H1 (cell line): ENCODE results near the gene NECAP2. TPM values are rescaled to one million over a fixed set of nuclear protein-coding genes. Genes with fewer than 3 reads are reported as not detected.

Experiments used
- CTCF ChIA-PET: fragments of 300-600 bp; sonication (Branson Sonifier 250); formaldehyde crosslinking; loops from one replicate; lab custom pipeline; 2021; ENCODE audit not compliant: partially characterized antibody; lab: Charles Lee
- POLR2A ChIA-PET: fragments of 300-600 bp; sonication (Branson Sonifier 250); formaldehyde crosslinking; loops from one replicate; lab custom pipeline; 2021; ENCODE audit warnings: inconsistent platforms; ENCODE audit not compliant: partially characterized antibody; lab: Charles Lee
- DNase-seq, 2 experiments: peaks; one replicate each; pipeline versions ENCODE4 v3.0.0 to v3.0.0-alpha.2; 2010 to 2022; ENCODE audit warnings: low spot score in 2 of 2, low read depth in 1 of 2, mixed read lengths in 1 of 2
- FAIRE-seq: peaks from 2 replicates; lab custom pipeline; 2011; peaks lifted over from hg19 to GRCh38; lab: Jason Lieb, UNC
- H2AFZ ChIP-seq: 2 replicates; pipeline ENCODE4 v1.8.1; 2012; ENCODE audit warnings: low read length, inconsistent platforms
- H2AK5ac ChIP-seq: 2 replicates; pipeline ENCODE4 v1.6.1; 2013; ENCODE audit warnings: low read depth, low read length
- H2BK120ac ChIP-seq: replicated peaks from 2 replicates; pipeline ENCODE3; 2013; ENCODE audit warnings: low read depth, low read length, inconsistent platforms
- H2BK12ac ChIP-seq: 2 replicates; pipeline ENCODE4 v1.6.1; 2013; ENCODE audit warnings: low read depth, low read length
- H2BK15ac ChIP-seq: 2 replicates; pipeline ENCODE4 v1.6.1; 2013; ENCODE audit warnings: low read length
- H2BK20ac ChIP-seq: 2 replicates; pipeline ENCODE4 v1.6.1; 2013; ENCODE audit warnings: low read length
- H2BK5ac ChIP-seq: 2 replicates; pipeline ENCODE4 v1.6.1; 2013; ENCODE audit warnings: low read depth, low read length
- H3K14ac ChIP-seq: 2 replicates; pipeline ENCODE4 v1.6.1; 2013; ENCODE audit warnings: inconsistent platforms; ENCODE audit not compliant: insufficient read length
- H3K18ac ChIP-seq: 2 replicates; pipeline ENCODE4 v1.6.1; 2013; ENCODE audit warnings: low read length; ENCODE audit errors: extremely low read depth
- H3K23ac ChIP-seq: 2 replicates; pipeline ENCODE4 v1.6.1; 2013; ENCODE audit warnings: inconsistent platforms; ENCODE audit not compliant: insufficient read length
- H3K23me2 ChIP-seq: 2 replicates; pipeline ENCODE4 v1.6.1; 2013; ENCODE audit warnings: low read depth, low read length
- H3K27ac ChIP-seq: 2 replicates; pipeline ENCODE4 v1.6.1; 2011; ENCODE audit warnings: low read depth, low read length, inconsistent platforms
- H3K27me3 ChIP-seq, 4 experiments: replicated peaks in 1 of 4; 1 replicate in 1 of 4; 2 replicates in 3 of 4; pipeline versions ENCODE4 v1.6.1 to v1.8.1; 2011 to 2013; ENCODE audit warnings: low read length in 3 of 4, mild to moderate bottlenecking in 3 of 4, inconsistent platforms in 2 of 4, mixed read lengths in 2 of 4, moderate library complexity in 1 of 4; ENCODE audit not compliant: control insufficient read depth in 3 of 4, insufficient read depth in 3 of 4; ENCODE audit errors: extremely low read depth in 1 of 4
- H3K36me3 ChIP-seq, 4 experiments: 2 replicates each; pipeline versions ENCODE4 v1.6.1 to v1.8.1; 2011 to 2013; ENCODE audit warnings: mild to moderate bottlenecking in 4 of 4, low read length in 3 of 4, moderate library complexity in 2 of 4, control low read depth in 1 of 4, inconsistent platforms in 1 of 4; ENCODE audit not compliant: insufficient read depth in 4 of 4, control insufficient read depth in 2 of 4
- H3K4ac ChIP-seq: replicated peaks from 2 replicates; pipeline ENCODE3; 2013; ENCODE audit warnings: low read length, low read depth, mixed read lengths, inconsistent platforms; ENCODE audit not compliant: insufficient read length
- H3K4me1 ChIP-seq, 4 experiments: replicated peaks in 1 of 4; 1 replicate in 1 of 4; 2 replicates in 3 of 4; pipeline versions ENCODE4 v1.6.1 to v1.8.1; 2011 to 2013; ENCODE audit warnings: low read length in 3 of 4, inconsistent platforms in 2 of 4, mixed read lengths in 1 of 4; ENCODE audit not compliant: insufficient read depth in 4 of 4, control insufficient read depth in 3 of 4
- H3K4me2 ChIP-seq, 2 experiments: 2 replicates each; pipeline versions ENCODE4 v1.6.1 to v1.8.1; 2011 to 2013; ENCODE audit warnings: low read depth in 2 of 2, low read length in 2 of 2, control low read depth in 1 of 2, inconsistent platforms in 1 of 2, mild to moderate bottlenecking in 1 of 2; ENCODE audit not compliant: insufficient read depth in 1 of 2
- H3K4me3 ChIP-seq, 4 experiments: fragments of 200-600, 300-600 bp in 1 of 4; sonication (generic), shearing (Covaris generic), sonication (Bioruptor Twin) in 1 of 4; 2 replicates each; pipeline versions ENCODE4 v1.5.1 to v1.8.1; 2011 to 2016; ENCODE audit warnings: low read length in 4 of 4, low read depth in 3 of 4, control low read depth in 2 of 4, inconsistent platforms in 2 of 4, mild to moderate bottlenecking in 2 of 4, mixed read lengths in 1 of 4, moderate library complexity in 1 of 4; ENCODE audit not compliant: insufficient read depth in 2 of 4; ENCODE audit errors: extremely low read depth in 1 of 4
- H3K56ac ChIP-seq: replicated peaks from 2 replicates; pipeline ENCODE3; 2013; ENCODE audit warnings: low read depth, mild to moderate bottlenecking, mixed read lengths, low read length, inconsistent platforms; ENCODE audit not compliant: insufficient read length
- H3K79me1 ChIP-seq: 2 replicates; pipeline ENCODE4 v1.6.1; 2013; ENCODE audit warnings: low read depth, low read length, control low read depth
- H3K79me2 ChIP-seq, 2 experiments: 2 replicates each; pipeline versions ENCODE4 v1.6.1 to v1.8.1; 2012 to 2013; ENCODE audit warnings: low read length in 2 of 2, mild to moderate bottlenecking in 2 of 2, inconsistent platforms in 1 of 2; ENCODE audit not compliant: insufficient read depth in 2 of 2, control insufficient read depth in 1 of 2
- H3K9ac ChIP-seq, 4 experiments: replicated peaks in 1 of 4; 1 replicate in 1 of 4; 2 replicates in 3 of 4; pipeline versions ENCODE4 v1.6.1 to v1.8.1; 2011 to 2013; ENCODE audit warnings: low read depth in 3 of 4, low read length in 3 of 4, control low read depth in 2 of 4, mild to moderate bottlenecking in 2 of 4, moderate library complexity in 2 of 4, inconsistent platforms in 1 of 4; ENCODE audit errors: extremely low read depth in 1 of 4
- H3K9me3 ChIP-seq, 2 experiments: 2 replicates each; pipeline versions ENCODE4 v1.6.1 to v1.8.1; 2012 to 2013; ENCODE audit warnings: mild to moderate bottlenecking in 2 of 2, moderate library complexity in 2 of 2, control low read depth in 1 of 2, inconsistent platforms in 1 of 2, low read depth in 1 of 2, low read length in 1 of 2, mixed read lengths in 1 of 2; ENCODE audit not compliant: insufficient read depth in 2 of 2
- H4K20me1 ChIP-seq, 2 experiments: replicated peaks in 1 of 2; 2 replicates each; pipeline versions ENCODE3 to v1.8.1; 2011 to 2013; ENCODE audit warnings: inconsistent platforms in 2 of 2, low read length in 2 of 2, mild to moderate bottlenecking in 1 of 2; ENCODE audit not compliant: insufficient read depth in 2 of 2, control insufficient read depth in 1 of 2
- H4K5ac ChIP-seq: 2 replicates; pipeline ENCODE4 v1.6.1; 2013; ENCODE audit warnings: low read length, low read depth, mixed read lengths, inconsistent platforms; ENCODE audit not compliant: insufficient read length
- H4K8ac ChIP-seq: 2 replicates; pipeline ENCODE4 v1.8.0; 2013; ENCODE audit warnings: mild to moderate bottlenecking, moderate library complexity, low read length, inconsistent platforms; ENCODE audit not compliant: insufficient read depth; ENCODE audit errors: extremely low read depth
- H4K91ac ChIP-seq: replicated peaks from 2 replicates; pipeline ENCODE3; 2013; ENCODE audit warnings: low read length, mixed read lengths, inconsistent platforms; ENCODE audit not compliant: insufficient read length
- CTCF ChIP-seq, 3 experiments: IDR thresholded peaks; 1 replicate in 2 of 3; 2 replicates in 1 of 3; pipeline versions ENCODE4 v1.5.1 to v1.6.1; 2011; ENCODE audit warnings: low read length in 3 of 3, mild to moderate bottlenecking in 3 of 3, inconsistent platforms in 2 of 3, low read depth in 1 of 3, moderate library complexity in 1 of 3; ENCODE audit not compliant: insufficient read depth in 1 of 3; ENCODE audit errors: control extremely low read depth in 1 of 3
- E2F6 ChIP-seq: IDR thresholded peaks from 2 replicates; pipeline ENCODE4 v1.6.1; 2012; ENCODE audit warnings: inconsistent platforms
- JUN ChIP-seq: IDR thresholded peaks from 2 replicates; pipeline ENCODE4 v1.6.1; 2011; ENCODE audit warnings: low read depth, mild to moderate bottlenecking, improper control_type of control experiment, low read length
- KDM1A ChIP-seq: fragments of 200-600, 300-600 bp; sonication (generic); IDR thresholded peaks from 2 replicates; pipeline ENCODE4 v1.7.1; 2016; ENCODE audit warnings: mild to moderate bottlenecking, low read length, borderline replicate concordance
- MAFK ChIP-seq: IDR thresholded peaks from 2 replicates; pipeline ENCODE4 v1.6.1; 2012; ENCODE audit warnings: low read depth, mild to moderate bottlenecking, improper control_type of control experiment, low read length
- POLR2A ChIP-seq, 2 experiments: IDR thresholded peaks; 1 replicate in 1 of 2; 2 replicates in 1 of 2; pipeline ENCODE4 v1.6.1; 2011; ENCODE audit warnings: low read depth in 2 of 2, low read length in 2 of 2, mild to moderate bottlenecking in 2 of 2; ENCODE audit errors: control extremely low read depth in 1 of 2
- POU5F1 ChIP-seq: IDR thresholded peaks from 2 replicates; pipeline ENCODE4 v1.6.1; 2011; ENCODE audit warnings: low read depth, mild to moderate bottlenecking, low read length, moderate library complexity
- SIX5 ChIP-seq: IDR thresholded peaks from 2 replicates; pipeline ENCODE4 v1.6.1; 2011; ENCODE audit warnings: mild to moderate bottlenecking, low read depth, low read length
- USF2 ChIP-seq: IDR thresholded peaks from 2 replicates; pipeline ENCODE4 v1.6.1; 2011; ENCODE audit warnings: low read length, improper control_type of control experiment
- ZNF274 ChIP-seq: IDR thresholded peaks from 2 replicates; pipeline ENCODE4 v1.7.0; 2012; ENCODE audit warnings: low read length, borderline replicate concordance; ENCODE audit errors: extremely low read depth
- WGBS, 2 experiments: shearing (Covaris generic) in 1 of 2; methylation state at CpG; one replicate each; pipeline versions ENCODE4 v1.1.6 to v1.1.7; 2013 to 2015; ENCODE audit warnings: low lambda C conversion rate in 2 of 2, mixed read lengths in 2 of 2, inconsistent platforms in 1 of 2, low coverage in 1 of 2, missing lambda C conversion rate in 1 of 2; ENCODE audit not compliant: insufficient replicate concordance in 2 of 2, insufficient coverage in 1 of 2, insufficient read length in 1 of 2; ENCODE audit errors: extremely low coverage in 1 of 2, missing lambda C conversion rate in 1 of 2; 5-methylcytosine and 5-hydroxymethylcytosine counted together
- polyA plus RNA-seq, 7 experiments: library from polyadenylated mRNA; depleted of rRNA in 3 of 7; stranded (reverse) in 5 of 7; unstranded in 2 of 7; fragments of >200 nt in 5 of 7; fragments of 200-250 nt in 2 of 7; gene quantifications; 1 replicate in 5 of 7; 2 replicates in 1 of 7; 4 replicates in 1 of 7; pipeline versions ENCODE4 v1.2.1 to v1.2.3, GENCODE V29; 2011 to 2013; ENCODE audit warnings: missing spikeins in 2 of 7, mixed read lengths in 2 of 7
- total RNA-seq: library from RNA; stranded (reverse); fragmentation: NEBNext Ultra II Directional; extraction: Animal tissue kit (Norgen Biotek cat#: 25700); gene quantifications from 2 replicates; pipeline ENCODE4 v1.2.1, GENCODE V29; 2021

Gene NECAP2
- total and polyA plus RNA-seq, 2 of the 8 experiments (the other 6 are each of a cell fraction or from before 2014, with no cell fraction given), result 24.4 to 29.7 TPM

- H2AK5ac ChIP-seq, result no peak overlapping the region
- no peak overlapping the region for H3K23ac ChIP-seq
- no peak overlapping the region for H3K4me3 ChIP-seq
- POLR2A ChIA-PET, result interaction anchor here (1.2 kb wide), 1 partner anchor 12 kb away, joined by 3 read pairs; no protein-coding TSS in a partner anchor
- WGBS, 2 experiments, result 82% methylated on average over 2 of the region's 2 CpGs; no CpG with 5 or more reads in 1 of the 2 experiments
- no peak overlapping the region for H2BK5ac ChIP-seq
- FAIRE-seq (no peak), DNase-seq (no peak)
- no peak overlapping the region for H2AFZ ChIP-seq
- H3K4me1 ChIP-seq, result peaks cover 0 to 4% (median 0%) of the 10 kb centered on the region in 4 experiments; a peak in 1 of 7 replicates
- H2BK120ac ChIP-seq, result no peak overlapping the region
- no peaks in the 10 kb centered on the region for H3K36me3 ChIP-seq
- CTCF ChIA-PET, result interaction anchor here (1.0 kb wide), 1 partner anchor 33 kb away, joined by 3 read pairs; no protein-coding TSS in a partner anchor
- no peak overlapping the region for H3K14ac ChIP-seq
- H2BK20ac ChIP-seq, result no peak overlapping the region
- H3K18ac ChIP-seq, result no peak overlapping the region
- no peak overlapping the region for H2BK15ac ChIP-seq
- no peak overlapping the region for H3K9ac ChIP-seq
- H2BK12ac ChIP-seq, result no peak overlapping the region
- no peak overlapping the region for H4K91ac ChIP-seq
- H4K5ac ChIP-seq, result no peak overlapping the region
- H3K4me2 ChIP-seq, result no peak overlapping the region
- H3K9me3 ChIP-seq, result no peaks in the 10 kb centered on the region
- H3K27ac ChIP-seq, result no peak overlapping the region
- H3K4ac ChIP-seq, result no peak overlapping the region
- no peaks in the 10 kb centered on the region for H3K79me2 ChIP-seq
- H4K8ac ChIP-seq, result no peak overlapping the region
- H3K23me2 ChIP-seq, result no peaks in the 10 kb centered on the region
- no peak overlapping the region for H3K56ac ChIP-seq
- no peaks in the 10 kb centered on the region for H3K79me1 ChIP-seq
- H3K27me3 ChIP-seq, result no peaks in the 10 kb centered on the region
- no peaks in the 10 kb centered on the region for H4K20me1 ChIP-seq
- TF ChIP-seq USF2 (no peak), JUN (no peak), MAFK (no peak), SIX5 (no peak), POLR2A (IDR thresholded peaks at IDR 0.05; ENCODE audit: control extremely low read depth in 1 of 2, low read depth in 2 of 2, low read length in 2 of 2) (no peak), POU5F1 (no peak), KDM1A (no peak), ZNF274 (no peak), E2F6 (no peak), CTCF (IDR thresholded peaks at IDR 0.05; ENCODE audit: control extremely low read depth in 1 of 3, insufficient read depth in 1 of 3, low read depth in 1 of 3, low read length in 3 of 3) (no peak)
Observed at GRCh38 chr1:16434501-16434900, 6.0 kb upstream of the NECAP2 start.
